Measurements from ENCODE around the gene MYO5A.

Gene MYO5A

DNA sequence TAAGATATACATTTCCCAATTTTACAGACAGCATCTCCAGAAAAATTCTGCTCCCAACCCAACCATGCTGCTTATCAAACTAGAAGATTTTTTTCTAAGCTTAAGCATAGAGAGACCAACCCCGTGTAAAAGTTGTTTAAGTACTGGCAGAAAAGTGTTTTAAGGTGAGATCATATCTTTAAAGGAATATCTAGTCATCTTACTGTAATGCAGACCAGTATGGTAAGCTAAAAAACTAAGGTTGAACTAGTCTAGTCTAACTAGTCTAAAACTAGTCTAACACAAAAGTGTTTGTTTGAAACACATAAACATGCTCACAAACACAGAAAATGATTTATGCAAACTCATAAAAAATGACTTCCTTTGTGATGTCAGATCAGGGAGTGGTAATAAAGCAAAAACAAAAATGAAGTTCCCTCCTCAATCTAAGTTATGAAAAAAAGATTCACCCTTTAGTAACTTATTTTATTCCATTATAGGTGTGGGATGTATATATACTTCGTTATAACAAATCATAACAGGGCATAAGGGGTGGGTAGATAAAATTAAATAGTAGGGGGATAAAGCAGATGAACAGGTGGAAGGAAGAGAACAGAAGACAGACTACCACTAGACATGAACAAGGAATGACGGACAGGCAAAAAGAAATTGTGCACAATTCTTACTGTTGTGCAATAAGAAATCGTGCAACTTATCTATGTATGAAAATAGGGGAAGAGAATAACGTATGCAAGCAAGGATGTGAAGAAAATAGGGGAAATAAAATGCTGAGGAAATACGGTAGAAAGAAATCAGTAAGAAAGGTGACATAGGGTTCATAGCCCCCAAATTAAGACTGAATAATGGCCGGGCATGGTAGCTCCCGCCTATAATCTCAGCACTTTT, 10.0 kb downstream of the MYO5A start:
- no peak for TF ChIP-seq ZNF132 (tag by site-specific recombination; IDR thresholded peaks at IDR 0.05; ENCODE audit: borderline replicate concordance)
- TF ChIP-seq ZBTB1 (tag by site-specific recombination; IDR thresholded peaks at IDR 0.05): no peak
- no peak for TF ChIP-seq ZNF660 (tag by site-specific recombination; IDR thresholded peaks at IDR 0.05)
- no peak for TF ChIP-seq ZNF248 (tag by site-specific recombination; IDR thresholded peaks at IDR 0.05)
- TF ChIP-seq ZNF426 (tag by site-specific recombination; IDR thresholded peaks at IDR 0.05): no peak
- no peak for TF ChIP-seq ZBTB17 (tag by site-specific recombination; IDR thresholded peaks at IDR 0.05)
- TF ChIP-seq ZNF121 (tag by site-specific recombination; IDR thresholded peaks at IDR 0.05): no peak
- no peak for TF ChIP-seq ZFP69B (tag by site-specific recombination; IDR thresholded peaks at IDR 0.05)
- peak; percentile 25; the same call in 1 of the 2 replicates for TF ChIP-seq WT1 (tag by site-specific recombination; IDR thresholded peaks at IDR 0.05)
- 0 out of 2 replicates have a peak, but pooled peaks have one; percentile 20 for TF ChIP-seq PRDM6 (tag by site-specific recombination; IDR thresholded peaks at IDR 0.05)
- TF ChIP-seq ZNF513 (tag by site-specific recombination; IDR thresholded peaks at IDR 0.05): no peak
- TF ChIP-seq ZNF394 (tag by site-specific recombination; IDR thresholded peaks at IDR 0.05; ENCODE audit: borderline replicate concordance): no peak
- Histone ChIP-seq H3K9me3 (ENCODE audit: control insufficient read depth, insufficient read depth, low read depth, low read length) (no peaks in the 10 kb centered on the region), H3K4me3 (ENCODE audit: low read depth, low read length) (no peak overlapping the region), H3K27ac (ENCODE audit: extremely low read depth, low read depth, low read length) (no peak overlapping the region), H3K36me3 (ENCODE audit: control insufficient read depth in 2 of 2, insufficient read depth in 1 of 2, low read length in 2 of 2) (no peaks in the 10 kb centered on the region), H3K4me1 (ENCODE audit: control insufficient read depth, insufficient read depth, low read length) (peaks cover 6% of the 10 kb centered on the region)
- POLR2A ChIA-PET: interaction anchor here (1.0 kb wide), 1 partner anchor 9 kb away, joined by 3 read pairs; no protein-coding TSS in a partner anchor
- CTCF ChIA-PET: no interaction called here

GRCh38 chr15:52517014-52517413, 11.7 kb downstream of the MYO5A start:
- Histone ChIP-seq H3K9me3 (ENCODE audit: control insufficient read depth, insufficient read depth, low read depth, low read length) (no peaks in the 10 kb centered on the region), H3K27ac (ENCODE audit: extremely low read depth, low read depth, low read length) (no peak overlapping the region), H3K4me1 (ENCODE audit: control insufficient read depth, insufficient read depth, low read length) (peaks cover 6% of the 10 kb centered on the region), H3K36me3 (ENCODE audit: control insufficient read depth in 2 of 2, insufficient read depth in 1 of 2, low read length in 2 of 2) (no peaks in the 10 kb centered on the region), H3K4me3 (ENCODE audit: low read depth, low read length) (no peak overlapping the region)
- ChIA-PET CTCF (no interaction called here), POLR2A (no interaction called here)
- no peak for TF ChIP-seq ZNF785 (tag by site-specific recombination; IDR thresholded peaks at IDR 0.05)
- no peak for TF ChIP-seq SCRT2 (tag by site-specific recombination; IDR thresholded peaks at IDR 0.05)
- 0 out of 2 replicates have a peak, but pooled peaks have one; percentile 19 for TF ChIP-seq ZNF146 (tag by site-specific recombination; IDR thresholded peaks at IDR 0.05)
- TF ChIP-seq ZNF701 (tag by site-specific recombination; IDR thresholded peaks at IDR 0.05): no peak

DNA sequence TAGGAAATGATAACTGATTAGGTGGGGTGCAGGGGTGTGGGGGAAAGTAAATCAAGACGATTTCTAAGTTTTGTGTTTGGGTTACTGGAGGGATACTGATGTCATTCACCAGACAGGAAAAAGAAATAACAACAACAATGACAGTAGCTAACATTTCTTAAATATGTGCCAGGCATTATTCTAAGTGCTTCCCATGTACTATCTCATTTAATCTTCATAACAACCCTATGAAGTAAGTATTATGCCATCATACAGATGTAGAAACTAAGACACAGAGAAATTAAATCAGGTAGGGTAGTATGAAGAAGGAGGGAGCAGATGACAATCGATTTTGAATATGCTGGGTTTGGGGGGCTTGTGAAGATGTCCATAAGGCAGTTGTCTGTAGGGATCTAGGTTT, 13.3 kb downstream of the MYO5A start:
- ChIA-PET POLR2A (no interaction called here), CTCF (interaction anchor here (0.5 kb wide), 1 partner anchor 52 kb away, joined by 6 read pairs; no protein-coding TSS in a partner anchor)
- Histone ChIP-seq H3K36me3 (ENCODE audit: control insufficient read depth in 2 of 2, insufficient read depth in 1 of 2, low read length in 2 of 2) (no peaks in the 10 kb centered on the region), H3K27ac (ENCODE audit: extremely low read depth, low read depth, low read length) (no peak overlapping the region), H3K9me3 (ENCODE audit: control insufficient read depth, insufficient read depth, low read depth, low read length) (no peaks in the 10 kb centered on the region), H3K4me3 (ENCODE audit: low read depth, low read length) (no peak overlapping the region), H3K4me1 (ENCODE audit: control insufficient read depth, insufficient read depth, low read length) (peaks cover 9% of the 10 kb centered on the region; the same call in 1 of the 2 replicates)
- TF ChIP-seq ZNF664 (tag by site-specific recombination; IDR thresholded peaks at IDR 0.05) (peak; percentile 93), ZNF223 (tag by site-specific recombination; IDR thresholded peaks at IDR 0.05) (no peak), ZNF677 (tag by site-specific recombination; IDR thresholded peaks at IDR 0.05) (no peak), ZBTB10 (tag by site-specific recombination; IDR thresholded peaks at IDR 0.05) (no peak)
- TF ChIP-seq, protein P1, sequence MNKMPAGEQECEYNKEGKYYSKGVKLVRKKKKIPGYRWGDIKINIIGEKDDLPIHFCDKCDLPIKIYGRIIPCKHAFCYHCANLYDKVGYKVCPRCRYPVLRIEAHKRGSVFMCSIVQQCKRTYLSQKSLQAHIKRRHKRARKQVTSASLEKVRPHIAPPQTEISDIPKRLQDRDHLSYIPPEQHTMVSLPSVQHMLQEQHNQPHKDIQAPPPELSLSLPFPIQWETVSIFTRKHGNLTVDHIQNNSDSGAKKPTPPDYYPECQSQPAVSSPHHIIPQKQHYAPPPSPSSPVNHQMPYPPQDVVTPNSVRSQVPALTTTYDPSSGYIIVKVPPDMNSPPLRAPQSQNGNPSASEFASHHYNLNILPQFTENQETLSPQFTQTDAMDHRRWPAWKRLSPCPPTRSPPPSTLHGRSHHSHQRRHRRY (tag by site-specific recombination; IDR thresholded peaks at IDR 0.05): no peak

Data from HEK293 (cell line).